ENCODE data around the gene ZBTB3.
"Not testable (repeated sequence)": the region's sequence is repeated elsewhere in the genome, so short reads cannot be mapped to it uniquely, and the experiment has no call there.

The ZBTB3 gene

DNA sequence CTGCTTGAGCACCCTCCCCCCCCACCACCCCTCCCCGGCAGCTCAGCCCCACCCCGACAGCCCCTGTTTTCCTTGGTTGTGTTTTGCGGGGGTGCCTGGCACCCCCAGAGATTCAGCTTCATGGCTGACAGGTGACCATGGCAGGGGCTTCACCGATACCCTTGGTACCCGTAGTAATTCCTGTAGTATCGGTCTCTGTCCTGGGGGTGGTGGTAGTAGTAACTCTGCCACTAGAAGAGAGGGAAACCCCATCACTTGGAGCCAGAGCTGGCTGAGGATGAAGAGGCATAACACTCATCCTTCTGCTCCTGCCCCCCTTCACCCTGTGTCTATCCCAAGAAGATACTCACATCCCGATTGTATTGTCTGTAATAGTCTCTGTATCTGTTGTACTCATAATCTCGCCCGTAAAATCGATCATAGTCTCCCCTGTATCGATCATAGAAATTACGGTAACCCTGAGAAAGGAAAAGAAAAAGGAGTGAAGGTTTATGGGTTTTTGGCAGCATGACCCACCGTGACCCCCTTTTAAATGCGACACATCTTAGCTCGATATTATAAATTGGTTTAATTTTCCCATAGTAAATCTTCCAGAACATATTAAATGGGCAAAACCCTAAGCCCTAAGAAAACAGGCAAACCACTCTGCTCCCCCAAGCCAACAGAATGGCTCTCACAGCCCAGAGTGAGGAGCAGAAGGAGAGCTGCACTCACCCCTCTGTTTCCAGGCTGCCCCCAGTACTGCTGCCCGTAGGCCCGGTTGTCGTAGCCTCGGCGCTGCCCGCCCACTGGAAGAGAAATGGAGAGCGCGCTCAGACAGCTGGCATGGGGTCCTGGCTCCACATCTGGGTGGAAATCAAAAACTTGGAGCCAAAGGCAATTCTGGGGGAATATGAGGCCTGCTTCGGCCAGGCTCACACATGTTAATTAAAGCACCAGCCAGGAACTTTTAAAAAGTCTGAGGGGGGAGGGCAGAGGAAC, 38.5 kb downstream of the ZBTB3 start:
- peak overlapping the region; percentile 37 for H3K27ac Mint-ChIP-seq
- no peaks in the 10 kb centered on the region for H3K27me3 Mint-ChIP-seq
- H3K9me3 Mint-ChIP-seq, result no peaks in the 10 kb centered on the region
- no peak overlapping the region for H3K4me3 Mint-ChIP-seq
- peaks cover 42% of the 10 kb centered on the region for H3K4me1 Mint-ChIP-seq
- no peak for DNase-seq
- ATAC-seq, result no peak
- H3K36me3 Mint-ChIP-seq (ENCODE audit: low read depth), result peaks cover 75% of the 10 kb centered on the region

DNA sequence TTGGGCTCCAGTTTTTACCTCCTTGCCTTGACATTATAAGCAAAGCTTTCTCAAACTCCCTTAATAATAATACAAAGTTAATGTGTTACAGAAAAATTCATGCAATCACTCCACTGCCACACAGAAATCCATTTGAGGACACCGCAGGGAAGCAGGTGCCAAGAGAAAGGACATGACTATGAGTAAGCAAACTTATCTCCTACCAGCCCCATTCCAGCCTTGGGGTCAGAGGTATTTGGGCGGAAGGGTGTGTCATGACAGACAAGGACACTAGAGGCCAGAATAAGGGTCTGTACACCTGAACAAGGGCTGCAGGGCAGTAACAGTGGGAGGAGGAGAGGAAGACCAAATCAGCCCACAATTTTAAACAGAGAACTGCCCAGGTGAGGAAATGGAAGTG, 40.6 kb downstream of the ZBTB3 start:
- peaks cover 69% of the 10 kb centered on the region for H3K36me3 Mint-ChIP-seq (ENCODE audit: low read depth)
- peak overlapping the region; percentile 68 for H3K27ac Mint-ChIP-seq
- ATAC-seq (no peak), DNase-seq (no peak)
- H3K4me3 Mint-ChIP-seq, result no peak overlapping the region
- H3K9me3 Mint-ChIP-seq, result no peaks in the 10 kb centered on the region
- H3K4me1 Mint-ChIP-seq, result peaks cover 54% of the 10 kb centered on the region
- H3K27me3 Mint-ChIP-seq, result no peaks in the 10 kb centered on the region

DNA sequence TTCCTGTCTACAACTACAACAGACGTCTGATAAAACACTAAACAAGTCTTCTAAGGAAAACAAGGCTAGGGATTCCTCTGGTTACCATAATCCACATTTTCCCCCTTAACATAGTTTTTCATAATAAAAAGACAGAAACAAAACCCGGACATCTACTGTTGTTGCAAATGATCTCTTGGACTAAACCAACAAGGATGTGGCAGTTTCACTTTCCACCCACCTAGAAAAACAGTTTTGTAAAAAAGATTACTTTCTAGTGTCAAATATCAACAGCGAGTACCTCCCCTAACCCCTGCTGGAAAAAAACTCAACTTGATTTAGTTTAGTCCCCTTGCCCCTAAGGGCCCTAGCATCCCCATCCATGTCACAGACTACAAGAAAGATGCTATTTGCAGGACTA, 41.1 kb downstream of the ZBTB3 start:
- Mint-ChIP-seq H3K27me3 (no peaks in the 10 kb centered on the region), H3K4me1 (peaks cover 55% of the 10 kb centered on the region), H3K27ac (peak overlapping the region; percentile 68), H3K36me3 (ENCODE audit: low read depth) (peaks cover 65% of the 10 kb centered on the region), H3K9me3 (no peaks in the 10 kb centered on the region), H3K4me3 (no peak overlapping the region)
- DNase-seq (no peak), ATAC-seq (no peak)

DNA sequence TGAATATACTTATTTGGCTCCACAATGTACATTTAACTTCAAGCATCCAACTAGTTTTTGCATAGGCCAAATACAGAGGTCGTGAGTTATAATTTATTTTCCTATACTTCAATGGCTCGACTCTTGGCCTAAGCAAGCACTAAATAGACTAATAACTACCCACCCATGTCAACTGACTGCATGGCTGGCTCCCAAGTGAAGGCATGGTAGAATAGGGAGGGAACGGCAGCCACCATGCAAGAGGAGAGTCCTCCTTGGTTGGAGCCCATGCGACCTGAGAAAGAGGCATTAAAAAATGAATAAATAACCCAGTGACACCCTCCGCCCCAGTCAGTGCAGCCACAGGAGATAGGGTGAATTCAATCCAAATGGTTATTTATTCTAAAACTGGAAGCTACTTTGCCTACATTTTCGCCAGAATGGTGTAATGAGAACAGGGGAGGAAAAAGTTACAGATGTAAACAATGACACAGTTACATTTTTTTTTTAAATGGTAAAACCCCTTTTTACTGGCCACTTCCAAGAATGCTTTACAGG, 41.6 kb downstream of the ZBTB3 start:
- Mint-ChIP-seq H3K4me1 (peaks cover 60% of the 10 kb centered on the region), H3K36me3 (ENCODE audit: low read depth) (peaks cover 63% of the 10 kb centered on the region), H3K4me3 (no peak overlapping the region), H3K9me3 (no peaks in the 10 kb centered on the region), H3K27me3 (no peaks in the 10 kb centered on the region), H3K27ac (peak overlapping the region; percentile 68)
- DNase-seq (no peak), ATAC-seq (no peak)

DNA sequence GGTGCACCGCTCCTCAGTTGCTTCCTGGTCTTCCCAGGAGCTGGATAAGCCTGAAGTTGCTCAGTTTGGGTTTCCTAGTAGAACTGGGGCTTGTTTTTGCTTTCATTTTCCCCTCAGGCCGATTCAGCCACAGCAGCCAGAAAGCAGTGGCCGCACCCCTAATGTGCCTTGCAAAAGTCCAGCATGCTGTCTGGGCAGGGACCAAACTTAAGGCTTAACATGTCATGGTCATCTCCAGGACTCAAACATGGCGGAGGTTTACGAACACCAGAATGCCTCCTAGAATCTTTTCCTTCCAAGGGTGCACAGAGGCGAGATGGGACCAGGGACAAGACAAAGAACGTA, 44.0 kb downstream of the ZBTB3 start:
- Mint-ChIP-seq H3K9me3 (no peaks in the 10 kb centered on the region), H3K27ac (peak overlapping the region; percentile 95), H3K36me3 (ENCODE audit: low read depth) (peaks cover 49% of the 10 kb centered on the region), H3K27me3 (no peaks in the 10 kb centered on the region), H3K4me3 (peak overlapping the region; percentile 90), H3K4me1 (peaks cover 81% of the 10 kb centered on the region)
- no peak for ATAC-seq
- peak; percentile 33 for DNase-seq

DNA sequence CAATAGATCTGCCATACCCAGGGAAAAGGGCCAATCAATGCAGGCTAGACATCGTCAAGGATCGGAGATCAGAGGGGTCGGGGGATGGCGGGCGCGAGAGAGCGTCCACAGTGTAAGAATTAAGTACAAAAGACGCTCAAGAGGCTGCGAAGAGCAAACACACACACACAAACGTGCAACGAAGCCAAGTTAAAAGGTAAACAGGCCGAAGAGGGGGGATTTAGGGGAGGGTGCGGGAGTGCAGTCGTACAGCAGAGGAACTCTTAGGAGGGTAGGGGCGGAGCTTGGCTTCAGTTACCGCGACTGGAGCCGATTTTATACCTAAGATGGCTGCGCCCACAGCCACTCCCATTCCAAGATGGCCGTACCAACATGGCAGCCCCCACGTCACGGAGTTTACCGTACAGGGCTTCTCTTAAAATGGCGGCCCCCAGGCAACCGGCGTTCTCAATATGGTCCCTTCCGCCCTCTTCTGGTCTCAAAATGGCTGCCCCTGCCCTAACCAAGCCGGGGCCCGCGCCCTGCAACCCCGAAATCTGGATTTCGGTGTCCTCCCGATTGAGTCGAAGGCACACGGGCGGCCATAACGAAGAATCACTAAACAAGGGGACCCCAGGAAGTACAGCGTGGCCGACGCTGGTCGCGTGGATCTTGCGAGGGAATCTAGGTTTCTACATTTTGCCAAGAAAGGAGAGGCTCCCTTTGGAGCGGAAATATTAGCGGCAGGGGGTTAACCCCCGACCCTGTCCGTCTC, 44.5 kb downstream of the ZBTB3 start:
- Mint-ChIP-seq H3K4me3 (peak overlapping the region; percentile 90), H3K9me3 (no peaks in the 10 kb centered on the region), H3K27me3 (no peaks in the 10 kb centered on the region), H3K27ac (peak overlapping the region; percentile 95), H3K4me1 (peaks cover 77% of the 10 kb centered on the region), H3K36me3 (ENCODE audit: low read depth) (peaks cover 48% of the 10 kb centered on the region)
- peak; percentile 76 for ATAC-seq
- peak; percentile 93 for DNase-seq

DNA sequence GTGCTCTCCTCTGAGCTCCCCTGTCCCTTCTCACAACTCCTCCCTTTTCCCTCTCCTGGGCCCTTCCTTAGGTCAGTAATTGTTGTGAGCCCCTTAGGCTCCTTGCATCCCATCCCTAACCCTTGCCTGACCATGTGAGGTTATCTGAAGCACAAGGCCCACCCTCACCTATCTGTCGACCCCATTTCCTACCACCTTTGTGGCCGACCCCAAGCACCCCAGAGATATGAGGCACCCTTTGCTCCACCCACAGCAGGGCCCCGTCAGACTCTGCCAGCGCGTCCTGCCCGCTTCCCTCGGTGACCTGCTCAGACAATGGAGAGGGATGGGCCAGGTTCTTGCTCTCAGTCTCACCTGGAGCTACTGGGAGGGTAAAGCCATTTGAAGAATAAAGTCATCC, 45.2 kb downstream of the ZBTB3 start:
- H3K36me3 Mint-ChIP-seq (ENCODE audit: low read depth), result peaks cover 44% of the 10 kb centered on the region
- peak; percentile 35 for ATAC-seq

DNA sequence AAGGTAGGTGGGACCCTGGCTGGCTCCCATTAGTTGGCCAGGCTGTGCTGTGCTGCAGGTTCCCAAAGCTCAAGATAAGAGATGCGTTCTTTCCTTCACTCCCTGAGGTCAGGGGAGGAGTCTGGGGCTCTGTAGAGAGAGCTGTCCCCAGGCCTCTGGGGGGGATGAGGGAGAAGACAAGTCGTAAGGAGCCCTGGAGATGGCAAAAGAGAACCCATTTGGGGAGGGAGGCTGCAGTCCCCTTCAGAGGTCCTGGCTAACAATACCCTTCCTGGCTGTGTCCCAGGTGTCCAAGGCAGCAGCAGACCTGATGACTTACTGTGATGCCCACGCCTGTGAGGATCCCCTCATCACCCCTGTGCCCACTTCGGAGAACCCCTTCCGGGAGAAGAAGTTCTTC, 45.6 kb downstream of the ZBTB3 start:
- ATAC-seq (no peak), DNase-seq (no peak)
- Mint-ChIP-seq H3K36me3 (ENCODE audit: low read depth) (peaks cover 41% of the 10 kb centered on the region), H3K27ac (peak overlapping the region; percentile 95), H3K4me1 (peaks cover 68% of the 10 kb centered on the region), H3K27me3 (no peaks in the 10 kb centered on the region), H3K9me3 (no peaks in the 10 kb centered on the region), H3K4me3 (peak overlapping the region; percentile 90)

More for the DNA sequence above, 45.2 kb downstream of the ZBTB3 start:
- Mint-ChIP-seq H3K4me3 (peak overlapping the region; percentile 90), H3K27me3 (no peaks in the 10 kb centered on the region), H3K27ac (peak overlapping the region; percentile 95), H3K9me3 (no peaks in the 10 kb centered on the region), H3K4me1 (peaks cover 72% of the 10 kb centered on the region)
- peak; percentile 52 for DNase-seq

DNA sequence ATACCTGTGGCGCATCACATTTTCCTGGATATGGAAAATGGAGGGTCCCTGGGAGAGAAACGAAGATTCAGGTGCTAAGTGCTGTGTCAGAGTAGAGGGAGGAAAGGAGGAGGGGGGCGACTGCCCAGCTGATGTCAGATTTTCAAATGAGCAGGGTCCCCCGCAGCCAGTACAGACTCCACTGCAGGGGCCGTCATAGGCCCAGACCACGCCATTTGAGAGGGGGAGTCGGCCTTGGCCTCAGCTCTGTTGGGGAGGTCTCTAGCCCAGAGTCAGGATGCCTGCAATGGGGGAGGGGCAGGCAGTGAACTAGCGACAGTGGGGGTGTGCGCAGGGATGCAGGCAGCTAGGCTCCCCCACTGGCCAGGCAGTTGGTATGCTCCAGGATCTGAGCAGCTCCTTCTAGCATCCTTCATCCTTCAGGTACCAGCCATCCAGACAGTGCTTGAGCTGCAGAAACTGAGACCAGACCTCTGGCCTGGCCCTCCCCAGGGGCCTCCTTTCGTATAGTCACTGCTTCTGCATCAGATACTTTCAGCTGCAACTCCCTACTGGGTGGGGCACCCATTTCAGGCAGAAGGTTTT, 46.6 kb downstream of the ZBTB3 start, which contains the start of the genes BSCL2 and GNG3:
BSCL2 (minus strand) TSS at position 148 of the 585 bp plus-strand sequence. CDS start 229 bp downstream, outside the sequence.
GNG3 (plus strand) TSS at position 400 of the 585 bp plus-strand sequence. CDS start 620 bp downstream, outside the sequence.
- Mint-ChIP-seq H3K4me3 (peak within 1 kb of the TSS; percentile 90), H3K9me3 (no peaks in the 10 kb centered on the region), H3K27me3 (no peaks in the 10 kb centered on the region), H3K27ac (peak within 1 kb of the TSS; percentile 95), H3K4me1 (peaks cover 58% of the 10 kb centered on the region), H3K36me3 (ENCODE audit: low read depth) (peaks cover 36% of the 10 kb centered on the region)
- DNase-seq (no peak), ATAC-seq (no peak)

DNA sequence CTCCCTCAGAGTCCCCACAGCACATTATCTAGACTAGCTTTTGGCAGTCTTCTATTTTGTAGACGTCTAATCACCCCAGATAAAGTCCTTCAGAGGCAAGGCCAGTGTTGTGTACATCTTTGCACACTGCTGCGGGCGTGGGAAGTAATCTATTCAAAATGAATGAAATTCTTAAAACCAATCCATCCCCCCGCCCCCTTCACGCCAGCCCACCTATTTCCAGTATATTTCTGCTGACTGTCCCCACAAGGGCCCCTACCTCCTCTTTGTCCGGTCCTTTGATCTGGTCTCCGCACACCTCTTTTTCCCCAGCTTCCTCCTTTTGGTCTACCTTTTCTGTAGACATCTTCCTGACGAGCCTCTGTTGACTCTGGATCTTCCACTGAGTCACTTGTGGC, 47.1 kb downstream of the ZBTB3 start:
- Mint-ChIP-seq H3K9me3 (no peaks in the 10 kb centered on the region), H3K4me3 (peak overlapping the region; percentile 85)
- no peak for ATAC-seq

DNA sequence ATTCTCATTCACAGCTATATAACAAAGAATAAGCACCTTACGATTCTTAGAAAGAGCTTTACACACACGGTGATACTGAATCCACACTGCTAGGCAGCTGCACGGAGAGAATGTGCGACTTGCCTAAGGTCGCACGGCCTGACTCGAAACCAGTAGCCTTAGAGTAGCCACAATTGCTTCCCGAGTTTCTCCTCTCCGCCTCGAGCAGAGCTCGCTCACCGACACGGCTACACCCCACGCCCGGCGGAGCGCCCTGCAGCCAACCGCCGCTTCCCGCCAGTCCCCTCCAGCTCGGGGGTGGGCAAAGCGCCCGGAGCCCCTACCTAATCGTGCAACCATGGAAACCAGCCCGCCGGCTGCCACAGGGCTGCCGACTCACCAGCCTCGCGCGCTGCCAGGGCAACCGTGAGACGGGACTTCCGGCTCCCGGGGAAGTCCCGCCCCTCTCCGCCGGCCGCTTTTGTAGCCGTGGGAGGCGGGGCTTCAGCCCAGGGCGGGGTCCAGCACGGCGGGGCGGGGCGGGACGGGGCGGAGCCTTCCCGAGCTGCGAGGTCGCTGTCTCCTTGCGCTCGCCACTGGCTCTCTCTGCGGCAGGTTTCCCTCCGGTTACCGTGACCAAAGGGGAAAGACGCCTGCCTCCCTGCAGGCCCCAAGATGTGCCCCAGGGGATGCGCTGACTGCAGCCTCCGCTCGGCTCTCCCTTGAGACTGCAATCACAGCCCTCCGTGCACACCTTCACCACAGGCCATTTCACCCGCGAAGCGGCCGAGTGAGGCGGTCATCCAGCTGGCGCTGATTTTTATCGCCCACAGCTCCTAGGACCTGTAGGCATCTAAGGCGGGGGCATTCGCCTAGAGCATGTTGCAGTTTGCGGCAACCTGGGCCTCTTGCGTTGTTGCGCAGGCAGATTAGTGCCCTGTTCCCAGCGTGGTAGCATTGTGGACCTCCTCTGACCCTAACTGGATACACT, 47.8 kb downstream of the ZBTB3 start:
- Mint-ChIP-seq H3K4me3 (peak overlapping the region; percentile 85), H3K27ac (peak overlapping the region; percentile 74), H3K9me3 (no peaks in the 10 kb centered on the region), H3K36me3 (ENCODE audit: low read depth) (peaks cover 33% of the 10 kb centered on the region), H3K4me1 (peaks cover 54% of the 10 kb centered on the region), H3K27me3 (no peaks in the 10 kb centered on the region)
- ATAC-seq (peak; percentile 77), DNase-seq (peak; percentile 96)

More for the DNA sequence above, 47.1 kb downstream of the ZBTB3 start:
- no peak for DNase-seq
- Mint-ChIP-seq H3K36me3 (ENCODE audit: low read depth) (peaks cover 35% of the 10 kb centered on the region), H3K27ac (peak overlapping the region; percentile 74), H3K4me1 (peaks cover 54% of the 10 kb centered on the region), H3K27me3 (no peaks in the 10 kb centered on the region)

DNA sequence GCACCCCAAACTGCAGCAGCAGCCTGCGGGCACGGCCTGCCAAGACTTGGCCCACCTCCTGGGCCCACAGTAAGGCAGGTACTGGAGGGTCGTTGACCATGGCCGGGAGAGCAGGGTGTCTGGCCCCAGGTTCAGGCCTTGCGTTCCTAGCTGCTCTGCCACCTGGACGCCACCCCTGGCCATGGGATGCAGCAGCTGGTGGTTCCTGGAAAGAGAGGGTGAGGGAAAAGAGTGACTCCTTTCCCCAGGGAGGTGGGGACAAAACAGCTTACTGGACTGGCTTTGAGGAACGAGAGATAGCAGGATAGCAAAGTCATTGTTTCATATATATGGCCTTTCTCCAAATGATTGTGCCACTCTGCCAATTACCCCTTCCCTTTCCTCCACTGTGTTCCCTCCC, 48.5 kb downstream of the ZBTB3 start:
- peak overlapping the region; percentile 85 for H3K4me3 Mint-ChIP-seq
- peaks cover 50% of the 10 kb centered on the region for H3K4me1 Mint-ChIP-seq
- no peaks in the 10 kb centered on the region for H3K9me3 Mint-ChIP-seq
- ATAC-seq, result no peak
- no peaks in the 10 kb centered on the region for H3K27me3 Mint-ChIP-seq
- H3K27ac Mint-ChIP-seq, result peak overlapping the region; percentile 58
- peaks cover 28% of the 10 kb centered on the region for H3K36me3 Mint-ChIP-seq (ENCODE audit: low read depth)
- no peak for DNase-seq

DNA sequence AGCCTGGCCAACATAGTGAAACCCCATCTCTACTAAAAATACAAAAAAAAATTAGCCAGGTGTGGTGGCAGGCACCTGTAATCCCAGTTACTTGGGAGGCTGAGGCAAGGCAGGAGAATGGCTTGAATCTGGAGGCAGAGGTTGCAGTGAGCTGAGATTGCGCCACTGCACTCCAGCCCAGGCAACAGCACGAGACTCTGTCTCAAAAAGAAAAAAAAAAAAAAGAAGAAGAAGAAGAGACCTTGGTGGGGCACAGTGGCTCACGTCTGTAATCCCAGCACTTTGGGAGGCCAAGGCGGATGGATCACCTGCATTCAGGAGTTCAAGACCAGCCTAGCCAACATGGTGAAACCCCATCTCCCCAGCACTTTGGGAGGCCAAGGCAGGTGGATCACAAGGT, 50.0 kb downstream of the ZBTB3 start:
- H3K4me1 Mint-ChIP-seq, result peaks cover 37% of the 10 kb centered on the region

More for the DNA sequence above, 50.0 kb downstream of the ZBTB3 start:
- DNase-seq, H3K27ac Mint-ChIP-seq, H3K9me3 Mint-ChIP-seq, H3K4me3 Mint-ChIP-seq, ATAC-seq, H3K27me3 Mint-ChIP-seq: not testable (repeated sequence)
- H3K36me3 Mint-ChIP-seq (ENCODE audit: low read depth), result peaks cover 21% of the 10 kb centered on the region
